ENCODE measurements around the gene ZNF215.

DNA sequence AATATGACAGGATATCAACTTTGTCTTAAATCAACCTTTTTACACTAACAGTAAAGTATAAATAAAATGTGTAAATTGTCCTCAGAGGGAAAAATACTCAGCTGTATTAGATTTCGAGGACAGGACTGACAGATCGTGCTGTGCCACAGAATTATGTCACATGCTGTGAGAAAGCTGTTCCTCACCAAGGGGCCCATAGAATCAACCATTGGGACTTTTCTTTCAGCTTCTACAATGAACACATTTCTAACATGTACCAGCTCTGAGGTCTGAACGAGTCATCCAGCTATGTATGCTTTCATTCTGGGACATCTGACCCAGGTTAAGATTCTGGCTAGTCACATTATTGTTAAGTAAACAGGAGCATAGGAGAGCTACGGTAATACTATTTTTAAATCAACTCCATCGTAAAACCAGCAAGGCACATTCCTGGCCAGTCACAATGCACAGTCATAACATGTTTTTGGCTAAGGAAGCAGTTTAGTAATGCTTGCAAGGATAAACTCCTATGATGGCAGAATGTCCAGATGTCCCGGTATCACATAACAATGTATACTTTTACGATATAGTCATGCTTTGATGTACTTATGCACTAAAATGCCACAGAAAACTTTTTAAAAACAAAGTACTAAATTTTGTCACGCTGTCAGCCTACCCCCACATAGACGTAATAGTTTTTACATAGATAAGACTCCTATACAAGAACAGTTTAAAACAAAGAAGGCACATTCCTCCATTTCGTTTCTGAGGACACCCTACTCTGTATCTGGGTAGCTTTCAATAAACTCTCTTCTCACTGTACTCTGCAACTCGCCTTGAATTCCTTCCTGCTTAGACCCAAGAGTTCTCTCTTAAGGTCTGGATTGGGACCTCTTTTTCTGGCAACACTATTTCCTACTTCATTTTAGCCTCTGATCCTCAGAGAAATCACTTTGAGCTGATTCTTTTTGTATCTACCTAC lies 66.5 kb downstream of the ZNF215 start:
- TF ChIP-seq, protein P1, sequence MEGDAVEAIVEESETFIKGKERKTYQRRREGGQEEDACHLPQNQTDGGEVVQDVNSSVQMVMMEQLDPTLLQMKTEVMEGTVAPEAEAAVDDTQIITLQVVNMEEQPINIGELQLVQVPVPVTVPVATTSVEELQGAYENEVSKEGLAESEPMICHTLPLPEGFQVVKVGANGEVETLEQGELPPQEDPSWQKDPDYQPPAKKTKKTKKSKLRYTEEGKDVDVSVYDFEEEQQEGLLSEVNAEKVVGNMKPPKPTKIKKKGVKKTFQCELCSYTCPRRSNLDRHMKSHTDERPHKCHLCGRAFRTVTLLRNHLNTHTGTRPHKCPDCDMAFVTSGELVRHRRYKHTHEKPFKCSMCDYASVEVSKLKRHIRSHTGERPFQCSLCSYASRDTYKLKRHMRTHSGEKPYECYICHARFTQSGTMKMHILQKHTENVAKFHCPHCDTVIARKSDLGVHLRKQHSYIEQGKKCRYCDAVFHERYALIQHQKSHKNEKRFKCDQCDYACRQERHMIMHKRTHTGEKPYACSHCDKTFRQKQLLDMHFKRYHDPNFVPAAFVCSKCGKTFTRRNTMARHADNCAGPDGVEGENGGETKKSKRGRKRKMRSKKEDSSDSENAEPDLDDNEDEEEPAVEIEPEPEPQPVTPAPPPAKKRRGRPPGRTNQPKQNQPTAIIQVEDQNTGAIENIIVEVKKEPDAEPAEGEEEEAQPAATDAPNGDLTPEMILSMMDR (IDR thresholded peaks at IDR 0.05) = no peak
- TF ChIP-seq, protein P2, sequence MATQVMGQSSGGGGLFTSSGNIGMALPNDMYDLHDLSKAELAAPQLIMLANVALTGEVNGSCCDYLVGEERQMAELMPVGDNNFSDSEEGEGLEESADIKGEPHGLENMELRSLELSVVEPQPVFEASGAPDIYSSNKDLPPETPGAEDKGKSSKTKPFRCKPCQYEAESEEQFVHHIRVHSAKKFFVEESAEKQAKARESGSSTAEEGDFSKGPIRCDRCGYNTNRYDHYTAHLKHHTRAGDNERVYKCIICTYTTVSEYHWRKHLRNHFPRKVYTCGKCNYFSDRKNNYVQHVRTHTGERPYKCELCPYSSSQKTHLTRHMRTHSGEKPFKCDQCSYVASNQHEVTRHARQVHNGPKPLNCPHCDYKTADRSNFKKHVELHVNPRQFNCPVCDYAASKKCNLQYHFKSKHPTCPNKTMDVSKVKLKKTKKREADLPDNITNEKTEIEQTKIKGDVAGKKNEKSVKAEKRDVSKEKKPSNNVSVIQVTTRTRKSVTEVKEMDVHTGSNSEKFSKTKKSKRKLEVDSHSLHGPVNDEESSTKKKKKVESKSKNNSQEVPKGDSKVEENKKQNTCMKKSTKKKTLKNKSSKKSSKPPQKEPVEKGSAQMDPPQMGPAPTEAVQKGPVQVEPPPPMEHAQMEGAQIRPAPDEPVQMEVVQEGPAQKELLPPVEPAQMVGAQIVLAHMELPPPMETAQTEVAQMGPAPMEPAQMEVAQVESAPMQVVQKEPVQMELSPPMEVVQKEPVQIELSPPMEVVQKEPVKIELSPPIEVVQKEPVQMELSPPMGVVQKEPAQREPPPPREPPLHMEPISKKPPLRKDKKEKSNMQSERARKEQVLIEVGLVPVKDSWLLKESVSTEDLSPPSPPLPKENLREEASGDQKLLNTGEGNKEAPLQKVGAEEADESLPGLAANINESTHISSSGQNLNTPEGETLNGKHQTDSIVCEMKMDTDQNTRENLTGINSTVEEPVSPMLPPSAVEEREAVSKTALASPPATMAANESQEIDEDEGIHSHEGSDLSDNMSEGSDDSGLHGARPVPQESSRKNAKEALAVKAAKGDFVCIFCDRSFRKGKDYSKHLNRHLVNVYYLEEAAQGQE (IDR thresholded peaks at IDR 0.05; ENCODE audit: insufficient read depth in 1 of 2, low read depth in 2 of 2, low read length in 1 of 2) = no peak
- no peak for TF ChIP-seq POLR2AphosphoS5 (IDR thresholded peaks at IDR 0.05; ENCODE audit: low read depth, low read length)
